Measurements from ENCODE around the gene RPUSD1. TPM values are rescaled to one million over a fixed set of nuclear protein-coding genes. Genes with fewer than 3 reads are reported as not detected.
A peak's percentile ranks its signal among the peaks of the same experiment; 100 is the strongest.

Gene RPUSD1
- total and polyA plus RNA-seq, 2 donors (not counting 3 experiments of a cell fraction or from before 2014, with no cell fraction given), result 46.2 to 55.8 TPM

GRCh38 chr16:813204-813915 is 25.2 kb upstream of the RPUSD1 start:
- TF ChIP-seq MYC (IDR thresholded peaks at IDR 0.05; ENCODE audit: low read depth, low read length), result no peak
- peak; percentile 49 to 67 for TF ChIP-seq CTCF (IDR thresholded peaks at IDR 0.05; ENCODE audit: extremely low read depth in 1 of 2, insufficient read depth in 1 of 2, low read depth in 1 of 2, low read length in 2 of 2)
- TF ChIP-seq EZH2 (IDR thresholded peaks at IDR 0.05; ENCODE audit: borderline replicate concordance, low read depth, low read length, severe bottlenecking), result peak; percentile 63
- no TSS peak for BruUV-seq (replicated peaks)
- Histone ChIP-seq H2AFZ (ENCODE audit: low read depth, low read length) (no peak overlapping the region), H3K9ac (replicated peaks; ENCODE audit: extremely low read depth, insufficient read depth, low read length) (no peak overlapping the region), H3K9me1 (replicated peaks; ENCODE audit: control insufficient read depth, extremely low read depth, insufficient read depth, low read length) (no peaks in the 10 kb centered on the region), H3K4me1 (ENCODE audit: control insufficient read depth, extremely low read depth, insufficient read depth, low read length) (no peaks in the 10 kb centered on the region), H3K79me2 (ENCODE audit: control insufficient read depth, insufficient read depth, low read length) (no peaks in the 10 kb centered on the region), H3K27me3 (ENCODE audit: control insufficient read depth in 2 of 2, insufficient read depth in 2 of 2, low read length in 2 of 2) (peaks cover 2 to 20% of the 10 kb centered on the region in 2 experiments), H3K36me3 (ENCODE audit: control insufficient read depth in 2 of 2, extremely low read depth in 1 of 2, insufficient read depth in 2 of 2, low read length in 2 of 2) (no peaks in the 10 kb centered on the region), H3K4me3 (replicated peaks in 1 of 3; ENCODE audit: insufficient read depth in 1 of 3, low read depth in 1 of 3, low read length in 3 of 3) (no peak overlapping the region), H3K9me3 (replicated peaks; ENCODE audit: control insufficient read depth, insufficient read depth, low read length) (no peaks in the 10 kb centered on the region), H4K20me1 (replicated peaks; ENCODE audit: control insufficient read depth, extremely low read depth, insufficient read depth, low read length) (no peaks in the 10 kb centered on the region), H3K4me2 (ENCODE audit: insufficient read depth, low read length) (no peak overlapping the region), H3K27ac (ENCODE audit: insufficient read depth, low read depth, low read length) (no peak overlapping the region)
- DNase-seq (ENCODE audit: low read depth, low spot score) (no peak), FAIRE-seq (no peak)
- intact Hi-C loops (cut with micrococcal nuclease), result loop anchor here (1.0 to 2.0 kb wide), 2 partner anchors 242 to 289 kb away; no protein-coding TSS in a partner anchor
- ChIA-PET POLR2A (no interaction called here), CTCF (interaction anchor here (1.2 kb wide), 1 partner anchor 243 kb away, joined by 6 read pairs; no protein-coding TSS in a partner anchor)
- dilution Hi-C loops (cut with MboI; ENCODE audit: extremely low pct_ligation_motif_present, low sequenced_read_pairs), result no loop called here

- FAIRE-seq, result no peak
- Histone ChIP-seq H3K4me3 (replicated peaks in 1 of 3; ENCODE audit: insufficient read depth in 1 of 3, low read depth in 1 of 3, low read length in 3 of 3) (peak overlapping the region; percentile 57 to 74 (median 72)), H3K27ac (ENCODE audit: insufficient read depth, low read depth, low read length) (no peak overlapping the region), H3K9me1 (replicated peaks; ENCODE audit: control insufficient read depth, extremely low read depth, insufficient read depth, low read length) (no peaks in the 10 kb centered on the region), H2AFZ (ENCODE audit: low read depth, low read length) (peak overlapping the region; percentile 98), H3K9me3 (replicated peaks; ENCODE audit: control insufficient read depth, insufficient read depth, low read length) (no peaks in the 10 kb centered on the region), H3K4me1 (ENCODE audit: control insufficient read depth, extremely low read depth, insufficient read depth, low read length) (peaks cover 2% of the 10 kb centered on the region), H3K36me3 (ENCODE audit: control insufficient read depth in 2 of 2, extremely low read depth in 1 of 2, insufficient read depth in 2 of 2, low read length in 2 of 2) (no peaks in the 10 kb centered on the region), H3K4me2 (ENCODE audit: insufficient read depth, low read length) (peak overlapping the region; percentile 78), H3K9ac (replicated peaks; ENCODE audit: extremely low read depth, insufficient read depth, low read length) (no peak overlapping the region), H3K79me2 (ENCODE audit: control insufficient read depth, insufficient read depth, low read length) (peaks cover 2% of the 10 kb centered on the region), H4K20me1 (replicated peaks; ENCODE audit: control insufficient read depth, extremely low read depth, insufficient read depth, low read length) (no peaks in the 10 kb centered on the region), H3K27me3 (ENCODE audit: control insufficient read depth in 2 of 2, insufficient read depth in 2 of 2, low read length in 2 of 2) (peaks cover 2 to 5% of the 10 kb centered on the region in 2 experiments)
- DNase-seq (ENCODE audit: low read depth, low spot score), result no peak
- no TSS peak for BruUV-seq (replicated peaks)
- ChIA-PET CTCF (no interaction called here), POLR2A (no interaction called here)
- dilution Hi-C loops (cut with MboI; ENCODE audit: extremely low pct_ligation_motif_present, low sequenced_read_pairs), result no loop called here
- no peak for TF ChIP-seq MAX (IDR thresholded peaks at IDR 0.05; ENCODE audit: insufficient read depth, insufficient read length)
- TF ChIP-seq GATA2 (IDR thresholded peaks at IDR 0.05; ENCODE audit: insufficient read depth, insufficient read length, low read depth, low read length), result no peak
- TF ChIP-seq POLR2AphosphoS5 (IDR thresholded peaks at IDR 0.05; ENCODE audit: insufficient read depth, low read depth, low read length), result no peak
- no peak for TF ChIP-seq EZH2 (IDR thresholded peaks at IDR 0.05; ENCODE audit: borderline replicate concordance, low read depth, low read length, severe bottlenecking)
- no peak for TF ChIP-seq CTCF (IDR thresholded peaks at IDR 0.05; ENCODE audit: extremely low read depth in 1 of 2, insufficient read depth in 1 of 2, low read depth in 1 of 2, low read length in 2 of 2)
- no peak for TF ChIP-seq JUN (IDR thresholded peaks at IDR 0.05; ENCODE audit: borderline replicate concordance, insufficient read depth, insufficient read length, low read depth)
- intact Hi-C loops (cut with micrococcal nuclease), result no loop called here
Measured at GRCh38 chr16:808085-808386, 19.9 kb upstream of the RPUSD1 start.
